Neuronal stem cell (in vitro differentiated cells): ENCODE measurements around the gene GPR75. TPM values are rescaled to one million over a fixed set of nuclear protein-coding genes. Genes with fewer than 3 reads are reported as not detected.

ENCODE experiments used
- DNase-seq: peaks from one replicate; pipeline ENCODE4 v3.0.0-alpha.2; 2013; ENCODE audit warnings: low spot score
- H2AFZ ChIP-seq: one replicate; pipeline ENCODE4 v1.6.1; 2013; ENCODE audit warnings: mild to moderate bottlenecking, low read length, inconsistent platforms
- H2AK5ac ChIP-seq: 2 replicates; pipeline ENCODE4 v1.6.1; 2013; ENCODE audit warnings: low read depth, mild to moderate bottlenecking, inconsistent platforms, low read length, moderate library complexity, mixed read lengths
- H2BK120ac ChIP-seq: 2 replicates; pipeline ENCODE4 v1.6.1; 2013; ENCODE audit warnings: low read depth, mild to moderate bottlenecking, inconsistent platforms, low read length, moderate library complexity, mixed read lengths
- H2BK12ac ChIP-seq: one replicate; pipeline ENCODE4 v1.6.1; 2013; ENCODE audit warnings: low read length, inconsistent platforms
- H2BK15ac ChIP-seq: 2 replicates; pipeline ENCODE4 v1.6.1; 2013; ENCODE audit warnings: mild to moderate bottlenecking, low read length, inconsistent platforms, mixed read lengths
- H2BK5ac ChIP-seq: one replicate; pipeline ENCODE4 v1.6.1; 2013; ENCODE audit warnings: inconsistent platforms, mild to moderate bottlenecking, low read length, moderate library complexity
- H3K14ac ChIP-seq: one replicate; pipeline ENCODE4 v1.6.1; 2013; ENCODE audit warnings: low read length, inconsistent platforms
- H3K18ac ChIP-seq: 2 replicates; pipeline ENCODE4 v1.6.1; 2013; ENCODE audit warnings: low read length, inconsistent platforms
- H3K23ac ChIP-seq: 2 replicates; pipeline ENCODE4 v1.6.1; 2013; ENCODE audit warnings: low read depth, mild to moderate bottlenecking, mixed read lengths, low read length, inconsistent platforms; ENCODE audit not compliant: poor library complexity
- H3K27ac ChIP-seq: replicated peaks from 3 replicates; pipeline ENCODE4 v1.5.1; 2013; ENCODE audit warnings: low read length, inconsistent platforms
- H3K27me3 ChIP-seq, 3 experiments: 2 replicates each; pipeline ENCODE4 v1.6.1; 2013; ENCODE audit warnings: low read length in 3 of 3, mild to moderate bottlenecking in 2 of 3, inconsistent platforms in 1 of 3, low read depth in 1 of 3, mixed read lengths in 1 of 3, moderate library complexity in 1 of 3; ENCODE audit not compliant: control insufficient read depth in 3 of 3, insufficient read depth in 3 of 3
- H3K36me3 ChIP-seq, 2 donors: replicated peaks in 1 of 2; 2 replicates each; pipeline ENCODE4 v1.6.1; 2013; ENCODE audit warnings: low read length in 2 of 2; ENCODE audit not compliant: control insufficient read depth in 2 of 2, insufficient read depth in 2 of 2
- H3K4ac ChIP-seq: 2 replicates; pipeline ENCODE4 v1.6.1; 2013; ENCODE audit warnings: inconsistent platforms, mild to moderate bottlenecking, low read length, moderate library complexity
- H3K4me1 ChIP-seq, 2 donors: 1 replicate in 1 of 2; 2 replicates in 1 of 2; pipeline ENCODE4 v1.6.1; 2013; ENCODE audit warnings: low read length in 2 of 2, low read depth in 1 of 2; ENCODE audit not compliant: control insufficient read depth in 2 of 2, insufficient read depth in 1 of 2
- H3K4me2 ChIP-seq: one replicate; pipeline ENCODE4 v1.6.1; 2013; ENCODE audit warnings: mild to moderate bottlenecking, low read length, inconsistent platforms; ENCODE audit not compliant: insufficient read depth, poor library complexity, severe bottlenecking
- H3K4me3 ChIP-seq, 2 donors: 2 replicates each; pipeline ENCODE4 v1.5.1; 2013; ENCODE audit warnings: low read length in 2 of 2, mild to moderate bottlenecking in 2 of 2, inconsistent platforms in 1 of 2, moderate library complexity in 1 of 2
- H3K79me1 ChIP-seq: one replicate; pipeline ENCODE4 v1.6.1; 2013; ENCODE audit warnings: low read depth, mild to moderate bottlenecking, inconsistent platforms, low read length, moderate library complexity
- H3K9ac ChIP-seq: one replicate; pipeline ENCODE4 v1.6.1; 2013; ENCODE audit warnings: mild to moderate bottlenecking, low read depth, low read length, inconsistent platforms; ENCODE audit not compliant: poor library complexity
- H3K9me3 ChIP-seq, 2 donors: replicated peaks in 1 of 2; 2 replicates each; pipeline versions ENCODE3 to v1.6.1; 2013; ENCODE audit warnings: low read length in 2 of 2, mild to moderate bottlenecking in 2 of 2, inconsistent platforms in 1 of 2, low read depth in 1 of 2, mixed read lengths in 1 of 2, moderate library complexity in 1 of 2; ENCODE audit not compliant: control insufficient read depth in 2 of 2, insufficient read depth in 1 of 2
- H4K8ac ChIP-seq: one replicate; pipeline ENCODE4 v1.6.1; 2013; ENCODE audit warnings: low read depth, mild to moderate bottlenecking, inconsistent platforms, low read length, moderate library complexity
- H4K91ac ChIP-seq: one replicate; pipeline ENCODE4 v1.6.1; 2013; ENCODE audit warnings: low read length, low read depth, mild to moderate bottlenecking, inconsistent platforms; ENCODE audit not compliant: poor library complexity
- WGBS, 2 donors: extraction: QIAGEN DNeasy Blood & Tissue Kit; methylation state at CpG; one replicate each; pipeline ENCODE4 v1.1.7; 2013; ENCODE audit warnings: missing lambda C conversion rate in 2 of 2, mixed read lengths in 1 of 2; ENCODE audit not compliant: insufficient read length in 2 of 2, insufficient replicate concordance in 1 of 2; ENCODE audit errors: extremely low coverage in 2 of 2; 5-methylcytosine and 5-hydroxymethylcytosine counted together
- small RNA-seq: library from polyadenylated mRNA; stranded (forward); fragments of <200 nt; extraction: miRNeasy Mini kit (QIAGEN cat#:217004); gene quantifications from one replicate; pipeline ENCODE3, GENCODE V24; 2013; ENCODE audit not compliant: insufficient read depth

Gene GPR75

GRCh38 chr2:53818854-53819435 is 40.8 kb downstream of the GPR75 start:
- Histone ChIP-seq H3K79me1 (no peaks in the 10 kb centered on the region), H3K36me3 (peaks cover 2 to 56% of the 10 kb centered on the region in 2 donors), H2BK12ac (no peak overlapping the region), H3K27ac (no peak overlapping the region), H2BK5ac (no peak overlapping the region), H2BK15ac (no peak overlapping the region), H2BK120ac (no peak overlapping the region), H3K4me2 (no peak overlapping the region), H3K18ac (no peak overlapping the region), H2AFZ (no peak overlapping the region), H3K14ac (no peak overlapping the region), H3K9ac (no peak overlapping the region), H3K4me3 (no peak overlapping the region), H3K27me3 (no peaks in the 10 kb centered on the region), H4K91ac (no peak overlapping the region), H4K8ac (no peak overlapping the region), H3K4me1 (no peaks in the 10 kb centered on the region), H2AK5ac (no peak overlapping the region), H3K4ac (no peak overlapping the region), H3K23ac (no peak overlapping the region), H3K9me3 (no peaks in the 10 kb centered on the region)
- no peak for DNase-seq
- no CpG with 5 or more reads among the region's 3 CpGs for WGBS, 2 donors

GRCh38 chr2:53813151-53813550 is 46.6 kb downstream of the GPR75 start:
- H3K9me3 ChIP-seq: no peaks in the 10 kb centered on the region
- H3K4me3 ChIP-seq: no peak overlapping the region
- no peak overlapping the region for H3K27ac ChIP-seq
- no peak overlapping the region for H3K9ac ChIP-seq
- H2BK12ac ChIP-seq: no peak overlapping the region
- DNase-seq: no peak
- no peaks in the 10 kb centered on the region for H3K27me3 ChIP-seq
- H3K23ac ChIP-seq: no peak overlapping the region
- H2BK5ac ChIP-seq: no peak overlapping the region
- no peak overlapping the region for H3K14ac ChIP-seq
- H2BK15ac ChIP-seq: no peak overlapping the region
- H2AFZ ChIP-seq: no peak overlapping the region
- H3K18ac ChIP-seq: no peak overlapping the region
- H3K4ac ChIP-seq: no peak overlapping the region
- H4K8ac ChIP-seq: no peak overlapping the region
- no peak overlapping the region for H3K4me2 ChIP-seq
- no peaks in the 10 kb centered on the region for H3K4me1 ChIP-seq
- no peak overlapping the region for H4K91ac ChIP-seq
- H3K79me1 ChIP-seq: no peaks in the 10 kb centered on the region
- peaks cover 2 to 96% of the 10 kb centered on the region in 2 donors for H3K36me3 ChIP-seq
- H2BK120ac ChIP-seq: no peak overlapping the region
- H2AK5ac ChIP-seq: no peak overlapping the region

- Histone ChIP-seq H4K8ac (no peak overlapping the region), H3K36me3 (peaks cover 2 to 96% of the 10 kb centered on the region in 2 donors), H3K18ac (no peak overlapping the region), H2BK5ac (no peak overlapping the region), H2AK5ac (no peak overlapping the region), H2BK12ac (no peak overlapping the region), H3K79me1 (no peaks in the 10 kb centered on the region), H2BK15ac (no peak overlapping the region), H3K4me2 (no peak overlapping the region), H3K27me3 (no peaks in the 10 kb centered on the region), H3K4ac (no peak overlapping the region), H2BK120ac (no peak overlapping the region), H3K27ac (no peak overlapping the region), H3K4me1 (no peaks in the 10 kb centered on the region), H3K9me3 (no peaks in the 10 kb centered on the region), H3K4me3 (no peak overlapping the region), H3K23ac (no peak overlapping the region), H4K91ac (no peak overlapping the region), H3K9ac (no peak overlapping the region), H2AFZ (no peak overlapping the region), H3K14ac (no peak overlapping the region)
- no CpG with 5 or more reads among the region's 3 CpGs for WGBS, 2 donors
- DNase-seq: no peak
Observed at GRCh38 chr2:53811601-53812000, 48.2 kb downstream of the GPR75 start.

Small RNA genes lying within 50 kb of the gene (small RNA-seq; reads per million reads assigned to genes)
- gene MIR3682: not detected
